Measurements from ENCODE around the gene TTC39A. TPM values are rescaled to one million over a fixed set of nuclear protein-coding genes. Genes with fewer than 3 reads are reported as not detected.

The TTC39A gene
- total RNA-seq (2014; rRNA removed; shearing (Covaris generic)) = 20.3 and 37.4 TPM in 2 replicates

GRCh38 chr1:51330331-51331201 lies at the start of gene TTC39A:
Gene TTC39A, minus strand, starts transcription at chr1:51330562. Its CDS starts 85 bp downstream, at chr1:51330477.
- in situ Hi-C loops (cut with HindIII; ENCODE audit: low sequenced_read_pairs) = no loop called here
- DNase-seq (ENCODE audit: low spot score) = no peak

GRCh38 chr1:51378871-51379270 lies 48.5 kb upstream of the TTC39A start:
- no peak for DNase-seq (ENCODE audit: low spot score)
- in situ Hi-C loops (cut with HindIII; ENCODE audit: low sequenced_read_pairs) = no loop called here

GRCh38 chr1:51373898-51374297 lies 43.5 kb upstream of the TTC39A start:
- in situ Hi-C loops (cut with HindIII; ENCODE audit: low sequenced_read_pairs) = no loop called here
- DNase-seq (ENCODE audit: low spot score) = no peak

- in situ Hi-C loops (cut with HindIII; ENCODE audit: low sequenced_read_pairs) = no loop called here
- DNase-seq (ENCODE audit: low spot score) = peak; percentile 8
Measured at GRCh38 chr1:51372561-51372960, 42.2 kb upstream of the TTC39A start.

- in situ Hi-C loops (cut with HindIII; ENCODE audit: low sequenced_read_pairs) = no loop called here
- DNase-seq (ENCODE audit: low spot score) = no peak
Measured at GRCh38 chr1:51369171-51369570, 38.8 kb upstream of the TTC39A start.

GRCh38 chr1:51365774-51366173 lies 35.4 kb upstream of the TTC39A start:
- in situ Hi-C loops (cut with HindIII; ENCODE audit: low sequenced_read_pairs) = no loop called here

GRCh38 chr1:51359879-51360278 lies 29.5 kb upstream of the TTC39A start:
- in situ Hi-C loops (cut with HindIII; ENCODE audit: low sequenced_read_pairs) = no loop called here
- no peak for DNase-seq (ENCODE audit: low spot score)

More at GRCh38 chr1:51365774-51366173, 35.4 kb upstream of the TTC39A start:
- no peak for DNase-seq (ENCODE audit: low spot score)

GRCh38 chr1:51355382-51355781 lies 25.0 kb upstream of the TTC39A start:
- in situ Hi-C loops (cut with HindIII; ENCODE audit: low sequenced_read_pairs) = no loop called here
- no peak for DNase-seq (ENCODE audit: low spot score)

- DNase-seq (ENCODE audit: low spot score) = no peak
- in situ Hi-C loops (cut with HindIII; ENCODE audit: low sequenced_read_pairs) = no loop called here
Measured at GRCh38 chr1:51354416-51354815, 24.1 kb upstream of the TTC39A start.

GRCh38 chr1:51351907-51352306 lies 21.5 kb upstream of the TTC39A start:
- no peak for DNase-seq (ENCODE audit: low spot score)
- in situ Hi-C loops (cut with HindIII; ENCODE audit: low sequenced_read_pairs) = no loop called here

- no peak for DNase-seq (ENCODE audit: low spot score)
- in situ Hi-C loops (cut with HindIII; ENCODE audit: low sequenced_read_pairs) = no loop called here
Measured at GRCh38 chr1:51349862-51350261, 19.5 kb upstream of the TTC39A start.

GRCh38 chr1:51348147-51348527 lies 17.8 kb upstream of the TTC39A start:
- DNase-seq (ENCODE audit: low spot score) = no peak
- in situ Hi-C loops (cut with HindIII; ENCODE audit: low sequenced_read_pairs) = no loop called here

- in situ Hi-C loops (cut with HindIII; ENCODE audit: low sequenced_read_pairs) = no loop called here
Measured at GRCh38 chr1:51347398-51348146, 17.2 kb upstream of the TTC39A start.

GRCh38 chr1:51346086-51346942 lies 16.0 kb upstream of the TTC39A start:
- no peak for DNase-seq (ENCODE audit: low spot score)
- in situ Hi-C loops (cut with HindIII; ENCODE audit: low sequenced_read_pairs) = no loop called here

More at GRCh38 chr1:51347398-51348146, 17.2 kb upstream of the TTC39A start:
- no peak for DNase-seq (ENCODE audit: low spot score)

GRCh38 chr1:51345300-51345687 lies 14.9 kb upstream of the TTC39A start:
- no peak for DNase-seq (ENCODE audit: low spot score)
- in situ Hi-C loops (cut with HindIII; ENCODE audit: low sequenced_read_pairs) = no loop called here

GRCh38 chr1:51344602-51345299 lies 14.4 kb upstream of the TTC39A start:
- DNase-seq (ENCODE audit: low spot score) = no peak
- in situ Hi-C loops (cut with HindIII; ENCODE audit: low sequenced_read_pairs) = no loop called here

- in situ Hi-C loops (cut with HindIII; ENCODE audit: low sequenced_read_pairs) = no loop called here
- no peak for DNase-seq (ENCODE audit: low spot score)
Measured at GRCh38 chr1:51344276-51344601, 13.9 kb upstream of the TTC39A start.

- in situ Hi-C loops (cut with HindIII; ENCODE audit: low sequenced_read_pairs) = no loop called here
- DNase-seq (ENCODE audit: low spot score) = no peak
Measured at GRCh38 chr1:51343624-51344023, 13.3 kb upstream of the TTC39A start.

- no peak for DNase-seq (ENCODE audit: low spot score)
- in situ Hi-C loops (cut with HindIII; ENCODE audit: low sequenced_read_pairs) = no loop called here
Measured at GRCh38 chr1:51342591-51343206, 12.3 kb upstream of the TTC39A start.

Data from G401 (cell line).